Ishikawa (cell line): ENCODE results near the gene PMIS2.

Experiments used
- CEBPB ChIP-seq: IDR thresholded peaks from 2 replicates; pipeline ENCODE4 v1.6.1; 2012
- CREB1 ChIP-seq: IDR thresholded peaks from 2 replicates; pipeline ENCODE4 v1.6.1; 2012; ENCODE audit warnings: low read depth
- EGR1 ChIP-seq: IDR thresholded peaks from 2 replicates; pipeline ENCODE4 v1.6.1; 2012
- EP300 ChIP-seq: IDR thresholded peaks from 2 replicates; pipeline ENCODE4 v1.6.1; 2012; ENCODE audit warnings: borderline replicate concordance
- FOXM1 ChIP-seq: IDR thresholded peaks from 2 replicates; pipeline ENCODE4 v1.6.1; 2012; ENCODE audit warnings: low read depth, borderline replicate concordance
- NFIC ChIP-seq: IDR thresholded peaks from 2 replicates; pipeline ENCODE4 v1.6.1; 2012
- RAD21 ChIP-seq: IDR thresholded peaks from 2 replicates; pipeline ENCODE4 v1.6.1; 2012; ENCODE audit warnings: low read depth
- TCF12 ChIP-seq: IDR thresholded peaks from 2 replicates; pipeline ENCODE4 v1.6.1; 2012; ENCODE audit warnings: low read depth
- TEAD4 ChIP-seq: IDR thresholded peaks from 2 replicates; pipeline ENCODE4 v1.6.1; 2012
- YY1 ChIP-seq: IDR thresholded peaks from 2 replicates; pipeline ENCODE4 v1.6.1; 2012; ENCODE audit warnings: low read depth
- ZBTB7A ChIP-seq: IDR thresholded peaks from 2 replicates; pipeline ENCODE4 v1.6.1; 2012; ENCODE audit warnings: low read depth
- TF ChIP-seq, protein P1 (sequence below): IDR thresholded peaks from 2 replicates; pipeline ENCODE4 v1.6.1; 2012
- TF ChIP-seq, protein P2 (sequence below): IDR thresholded peaks from 2 replicates; pipeline ENCODE4 v1.6.1; 2012
- TF ChIP-seq, protein P3 (sequence below): IDR thresholded peaks from 2 replicates; pipeline ENCODE4 v1.6.1; 2012; ENCODE audit warnings: low read depth, mild to moderate bottlenecking

PMIS2 gene

DNA sequence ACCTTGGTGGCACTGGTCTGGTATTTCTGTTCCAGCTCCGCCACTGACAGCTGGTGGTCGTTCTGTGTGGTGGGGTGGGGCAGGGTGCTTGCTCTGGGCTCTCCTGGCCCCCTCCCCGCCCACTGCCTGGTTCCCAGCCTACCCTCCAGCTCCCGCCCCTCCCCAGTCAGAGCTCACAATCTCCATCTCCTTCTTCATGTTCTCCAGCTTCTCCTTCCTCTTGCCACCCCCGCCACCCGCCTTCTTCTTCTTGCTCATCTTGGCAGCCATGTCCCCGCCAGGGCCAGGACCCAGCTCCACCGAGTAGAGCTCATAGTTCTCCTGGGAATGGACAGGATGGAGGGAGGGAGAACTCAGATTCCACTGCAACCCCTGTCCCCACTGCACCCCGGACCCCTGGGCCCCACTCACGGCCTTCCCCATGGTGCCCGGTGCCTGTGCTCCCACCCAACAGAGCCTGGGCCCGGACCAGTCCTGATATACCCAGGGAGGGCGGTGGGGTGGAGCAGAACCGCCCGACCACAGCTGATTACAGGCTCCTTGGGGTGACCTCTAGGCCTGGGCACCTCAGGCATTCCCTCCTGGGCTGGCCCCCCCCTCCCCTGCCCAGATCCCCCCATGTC is 22.7 kb upstream of the PMIS2 start, which contains the start of gene ATP4A:
Gene ATP4A, minus strand, starts transcription at position 452 of the 623 bp plus-strand sequence. Its CDS starts 29 bp downstream, at position 423.
- TF ChIP-seq TCF12 (no peak), NFIC (no peak), TEAD4 (no peak), YY1 (no peak), FOXM1 (no peak), ZBTB7A (no peak), EP300 (no peak), RAD21 (no peak), CEBPB (no peak)
- TF ChIP-seq, protein P1, sequence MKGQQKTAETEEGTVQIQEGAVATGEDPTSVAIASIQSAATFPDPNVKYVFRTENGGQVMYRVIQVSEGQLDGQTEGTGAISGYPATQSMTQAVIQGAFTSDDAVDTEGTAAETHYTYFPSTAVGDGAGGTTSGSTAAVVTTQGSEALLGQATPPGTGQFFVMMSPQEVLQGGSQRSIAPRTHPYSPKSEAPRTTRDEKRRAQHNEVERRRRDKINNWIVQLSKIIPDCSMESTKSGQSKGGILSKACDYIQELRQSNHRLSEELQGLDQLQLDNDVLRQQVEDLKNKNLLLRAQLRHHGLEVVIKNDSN, result no peak
- TF ChIP-seq, protein P2, sequence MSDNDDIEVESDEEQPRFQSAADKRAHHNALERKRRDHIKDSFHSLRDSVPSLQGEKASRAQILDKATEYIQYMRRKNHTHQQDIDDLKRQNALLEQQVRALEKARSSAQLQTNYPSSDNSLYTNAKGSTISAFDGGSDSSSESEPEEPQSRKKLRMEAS, result no peak

DNA sequence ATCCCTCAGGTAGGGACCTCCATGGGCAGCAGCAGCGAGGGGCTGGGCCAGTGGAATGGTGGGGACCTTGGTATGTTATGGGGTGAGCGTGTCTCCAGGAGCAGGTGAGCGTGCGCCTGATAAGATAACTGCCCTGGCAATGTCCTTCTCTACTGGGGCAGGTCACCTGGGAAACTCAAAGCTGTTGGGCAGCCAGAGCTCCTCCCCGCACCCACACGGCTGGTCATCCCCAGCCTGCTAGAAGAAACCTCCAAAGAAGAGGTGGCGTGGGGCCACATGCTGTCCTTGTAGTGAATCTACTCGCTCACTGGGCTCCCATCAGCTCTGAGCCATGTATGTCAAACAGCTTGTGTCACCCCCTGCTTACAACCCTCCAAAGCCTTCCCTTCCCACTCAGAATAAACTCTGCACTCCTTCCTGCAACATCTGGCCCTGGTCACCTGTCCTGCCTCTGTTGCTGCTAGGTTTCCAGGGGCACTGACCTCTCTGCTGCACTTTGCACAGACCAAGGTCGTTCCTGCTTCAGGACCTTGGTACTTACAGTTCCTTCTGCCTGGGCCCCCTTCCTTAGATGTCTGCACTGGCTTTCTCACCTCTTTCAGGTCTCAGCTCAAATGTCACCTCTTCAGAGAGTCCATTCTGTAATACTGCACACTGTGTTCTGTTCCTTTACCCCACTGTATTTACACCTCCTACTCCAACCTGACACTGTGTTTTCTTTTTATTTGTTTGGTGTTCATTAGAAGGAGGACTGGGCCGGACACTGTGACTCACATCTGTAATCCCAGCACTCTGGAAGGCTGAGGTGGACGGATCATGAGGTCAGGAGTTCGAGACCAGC is 20.7 kb upstream of the PMIS2 start:
- TF ChIP-seq EP300, result no peak

DNA sequence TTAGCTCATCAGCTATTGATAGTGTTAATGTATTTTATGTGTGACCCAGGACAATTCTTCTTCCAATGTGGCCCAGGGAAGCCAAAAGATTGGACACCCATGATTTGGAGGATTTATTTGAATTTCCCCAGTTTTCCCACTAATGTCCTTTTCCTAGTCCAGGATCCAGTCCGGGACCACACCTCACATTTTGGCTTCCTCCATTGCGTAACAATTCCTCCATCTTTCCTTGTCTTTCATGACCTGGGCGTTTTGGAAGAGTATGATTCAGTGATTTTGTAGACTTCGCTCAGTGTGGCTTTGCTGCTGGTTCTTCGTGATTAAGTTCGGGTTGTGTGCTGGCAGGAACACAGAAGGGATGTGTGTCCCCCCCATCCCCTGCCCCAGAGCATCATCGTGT is 19.2 kb upstream of the PMIS2 start:
- TF ChIP-seq CEBPB (0 out of 2 replicates have a peak, but pooled peaks have one; percentile 5), EP300 (no peak), ZBTB7A (no peak), YY1 (no peak), TCF12 (no peak), CREB1 (no peak)
- TF ChIP-seq, protein P2, result no peak
- TF ChIP-seq, protein P3, sequence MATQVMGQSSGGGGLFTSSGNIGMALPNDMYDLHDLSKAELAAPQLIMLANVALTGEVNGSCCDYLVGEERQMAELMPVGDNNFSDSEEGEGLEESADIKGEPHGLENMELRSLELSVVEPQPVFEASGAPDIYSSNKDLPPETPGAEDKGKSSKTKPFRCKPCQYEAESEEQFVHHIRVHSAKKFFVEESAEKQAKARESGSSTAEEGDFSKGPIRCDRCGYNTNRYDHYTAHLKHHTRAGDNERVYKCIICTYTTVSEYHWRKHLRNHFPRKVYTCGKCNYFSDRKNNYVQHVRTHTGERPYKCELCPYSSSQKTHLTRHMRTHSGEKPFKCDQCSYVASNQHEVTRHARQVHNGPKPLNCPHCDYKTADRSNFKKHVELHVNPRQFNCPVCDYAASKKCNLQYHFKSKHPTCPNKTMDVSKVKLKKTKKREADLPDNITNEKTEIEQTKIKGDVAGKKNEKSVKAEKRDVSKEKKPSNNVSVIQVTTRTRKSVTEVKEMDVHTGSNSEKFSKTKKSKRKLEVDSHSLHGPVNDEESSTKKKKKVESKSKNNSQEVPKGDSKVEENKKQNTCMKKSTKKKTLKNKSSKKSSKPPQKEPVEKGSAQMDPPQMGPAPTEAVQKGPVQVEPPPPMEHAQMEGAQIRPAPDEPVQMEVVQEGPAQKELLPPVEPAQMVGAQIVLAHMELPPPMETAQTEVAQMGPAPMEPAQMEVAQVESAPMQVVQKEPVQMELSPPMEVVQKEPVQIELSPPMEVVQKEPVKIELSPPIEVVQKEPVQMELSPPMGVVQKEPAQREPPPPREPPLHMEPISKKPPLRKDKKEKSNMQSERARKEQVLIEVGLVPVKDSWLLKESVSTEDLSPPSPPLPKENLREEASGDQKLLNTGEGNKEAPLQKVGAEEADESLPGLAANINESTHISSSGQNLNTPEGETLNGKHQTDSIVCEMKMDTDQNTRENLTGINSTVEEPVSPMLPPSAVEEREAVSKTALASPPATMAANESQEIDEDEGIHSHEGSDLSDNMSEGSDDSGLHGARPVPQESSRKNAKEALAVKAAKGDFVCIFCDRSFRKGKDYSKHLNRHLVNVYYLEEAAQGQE, result no peak
- TF ChIP-seq, protein P1, result no peak

DNA sequence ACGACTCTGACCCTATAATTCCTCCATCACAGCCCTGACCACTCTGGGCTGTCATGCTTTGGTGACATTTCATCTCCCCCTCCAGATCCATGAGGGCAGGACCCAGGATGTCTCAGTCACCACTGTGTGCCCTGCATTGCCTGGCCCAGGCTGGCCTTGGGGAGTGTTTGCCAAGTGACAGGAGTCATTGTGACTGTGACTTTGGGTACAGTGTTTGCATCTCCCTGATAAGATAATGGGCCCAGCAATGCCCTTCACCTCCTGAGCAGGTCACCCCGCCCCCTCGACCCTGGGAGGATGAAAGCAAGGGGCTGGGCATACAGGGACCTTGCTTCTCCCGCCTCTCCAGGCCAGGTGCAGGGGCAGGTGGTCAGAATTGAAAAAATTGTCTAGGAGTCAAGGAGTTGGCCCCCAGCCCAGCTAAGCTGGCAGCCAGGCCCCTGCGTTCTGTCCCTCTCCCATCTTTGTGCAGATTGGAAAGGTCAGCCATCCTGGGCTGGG is 16.6 kb upstream of the PMIS2 start:
- TF ChIP-seq EP300 (no peak), CREB1 (no peak), TCF12 (no peak), TEAD4 (no peak), EGR1 (no peak)
- TF ChIP-seq, protein P1, result no peak
- TF ChIP-seq, protein P3, result no peak

DNA sequence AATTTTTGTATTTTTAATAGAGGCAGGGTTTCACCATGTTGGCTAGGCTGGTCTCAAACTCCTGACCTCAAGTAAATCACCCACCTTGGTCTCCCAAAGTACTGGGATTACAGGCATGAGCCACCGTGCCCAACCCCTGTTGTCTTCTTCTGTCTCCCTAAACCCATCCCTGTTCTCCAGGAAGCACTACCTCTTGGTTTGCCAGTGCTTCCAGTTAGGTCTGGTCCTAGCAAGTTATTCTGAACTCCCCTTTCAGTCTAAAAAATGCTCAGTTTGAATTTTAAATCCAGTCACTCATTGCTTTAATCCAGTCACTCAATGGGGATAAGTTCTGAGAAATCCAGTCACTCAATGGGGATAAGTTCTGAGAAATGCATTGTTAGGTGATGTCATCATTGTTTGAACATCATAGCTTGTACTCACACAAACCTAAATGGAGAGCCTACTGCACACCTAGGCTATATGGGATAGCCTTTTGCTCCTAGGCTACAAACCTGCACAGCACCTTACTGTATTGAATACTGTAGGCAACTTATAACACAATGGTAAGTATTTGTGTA is 14.5 kb upstream of the PMIS2 start:
- TF ChIP-seq YY1 (no peak), RAD21 (no peak)

DNA sequence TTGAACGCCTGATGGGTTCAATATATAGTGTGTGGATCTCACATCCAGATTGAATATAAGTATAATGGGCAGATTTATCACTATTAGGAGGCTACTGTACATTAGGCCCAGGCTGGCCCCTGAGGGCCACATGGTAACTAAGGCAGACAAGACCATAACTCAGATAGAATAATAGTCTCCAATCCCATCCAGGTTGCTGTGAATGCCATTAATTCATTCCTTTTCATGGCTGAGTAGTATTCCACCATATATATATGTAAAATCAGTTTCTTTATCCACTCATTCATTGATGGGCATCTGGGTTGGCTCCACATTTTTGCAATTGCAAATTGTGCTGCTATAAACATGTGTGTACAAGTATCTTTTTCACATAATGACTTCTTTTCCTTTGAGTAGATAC is 8.1 kb upstream of the PMIS2 start:
- TF ChIP-seq CEBPB (no peak), YY1 (no peak)
